H54 (cell line): ENCODE results near the gene NTRK2.

Source experiments
- DNase-seq: peaks from one replicate; pipeline ENCODE4 v3.0.0; 2011; ENCODE audit warnings: low spot score, mixed read lengths; ENCODE audit not compliant: insufficient read length
- FAIRE-seq: peaks from 3 replicates; lab custom pipeline; 2011; peaks lifted over from hg19 to GRCh38; lab: Jason Lieb, UNC
- POLR2A ChIP-seq: IDR thresholded peaks from 2 replicates; pipeline ENCODE4 v1.6.1; 2011; ENCODE audit warnings: low read depth, mild to moderate bottlenecking, low read length

Gene NTRK2

DNA sequence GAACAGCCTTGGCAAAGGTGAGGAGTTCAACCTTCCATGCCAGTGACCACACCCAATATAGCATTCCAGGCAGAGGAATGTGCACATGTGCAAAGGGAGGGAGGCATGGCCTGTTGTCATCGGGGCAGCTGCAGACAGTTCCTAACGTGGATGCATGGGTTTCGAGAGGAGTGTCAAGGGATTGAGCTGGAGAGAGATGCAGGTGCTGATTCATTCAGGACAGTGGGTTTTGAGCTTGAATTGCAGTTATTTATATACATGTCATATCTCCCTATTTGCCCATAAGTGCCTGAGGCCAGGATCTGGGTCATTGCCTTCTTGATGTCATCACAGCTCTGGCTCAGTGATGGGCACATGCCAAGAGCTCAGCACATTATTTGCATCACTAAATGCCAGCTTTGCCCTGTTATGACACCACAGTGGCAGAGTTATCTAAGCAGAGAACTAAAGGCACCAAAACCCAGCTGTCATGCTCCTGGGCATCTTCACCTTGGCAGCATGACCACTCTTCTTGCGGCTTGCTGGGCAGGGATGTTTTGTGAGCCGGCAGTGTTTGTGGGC lies 278.0 kb downstream of the NTRK2 start:
- no peak for DNase-seq
- no peak for TF ChIP-seq POLR2A
- FAIRE-seq = no peak

DNA sequence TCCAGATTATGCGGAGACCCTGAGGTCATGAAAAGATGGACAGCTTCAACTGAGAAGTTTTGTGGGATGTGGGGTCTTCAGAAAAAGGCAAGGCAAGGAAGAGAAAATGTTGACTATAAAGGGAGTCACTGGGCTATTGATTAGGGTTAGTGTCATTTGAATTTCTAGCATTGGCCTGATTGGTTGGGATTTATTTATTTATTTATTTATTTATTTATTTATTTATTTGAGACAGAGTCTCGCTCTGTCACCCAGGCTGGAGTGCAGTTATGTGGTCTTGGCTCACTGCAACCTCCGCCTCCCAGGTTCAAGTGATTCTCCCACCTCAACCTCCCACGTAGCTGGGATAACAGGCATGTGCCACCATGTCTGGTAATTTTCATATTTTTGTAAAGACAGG lies 279.7 kb downstream of the NTRK2 start:
- no peak for TF ChIP-seq POLR2A
- DNase-seq (no peak), FAIRE-seq (no peak)

DNA sequence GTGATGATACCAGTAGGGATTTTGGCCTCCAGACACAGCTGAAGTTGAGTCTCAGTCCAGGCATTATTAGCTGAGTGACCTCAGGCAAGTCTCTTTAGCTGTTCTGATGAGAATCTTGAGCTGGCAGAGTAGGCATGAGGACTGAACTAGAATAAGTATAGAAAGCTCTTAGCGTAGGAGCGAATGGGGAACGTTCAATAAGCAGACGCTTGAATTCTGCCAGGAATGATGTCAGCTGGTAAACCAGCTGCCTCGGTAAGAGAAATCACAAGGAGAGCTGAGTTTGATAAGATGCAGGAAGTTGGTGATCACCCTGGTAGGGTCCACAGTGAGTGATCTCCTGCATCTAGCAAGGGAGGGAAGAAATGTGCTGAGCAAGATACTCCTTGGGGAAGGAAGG lies 280.4 kb downstream of the NTRK2 start:
- DNase-seq = no peak
- no peak for TF ChIP-seq POLR2A
- no peak for FAIRE-seq

DNA sequence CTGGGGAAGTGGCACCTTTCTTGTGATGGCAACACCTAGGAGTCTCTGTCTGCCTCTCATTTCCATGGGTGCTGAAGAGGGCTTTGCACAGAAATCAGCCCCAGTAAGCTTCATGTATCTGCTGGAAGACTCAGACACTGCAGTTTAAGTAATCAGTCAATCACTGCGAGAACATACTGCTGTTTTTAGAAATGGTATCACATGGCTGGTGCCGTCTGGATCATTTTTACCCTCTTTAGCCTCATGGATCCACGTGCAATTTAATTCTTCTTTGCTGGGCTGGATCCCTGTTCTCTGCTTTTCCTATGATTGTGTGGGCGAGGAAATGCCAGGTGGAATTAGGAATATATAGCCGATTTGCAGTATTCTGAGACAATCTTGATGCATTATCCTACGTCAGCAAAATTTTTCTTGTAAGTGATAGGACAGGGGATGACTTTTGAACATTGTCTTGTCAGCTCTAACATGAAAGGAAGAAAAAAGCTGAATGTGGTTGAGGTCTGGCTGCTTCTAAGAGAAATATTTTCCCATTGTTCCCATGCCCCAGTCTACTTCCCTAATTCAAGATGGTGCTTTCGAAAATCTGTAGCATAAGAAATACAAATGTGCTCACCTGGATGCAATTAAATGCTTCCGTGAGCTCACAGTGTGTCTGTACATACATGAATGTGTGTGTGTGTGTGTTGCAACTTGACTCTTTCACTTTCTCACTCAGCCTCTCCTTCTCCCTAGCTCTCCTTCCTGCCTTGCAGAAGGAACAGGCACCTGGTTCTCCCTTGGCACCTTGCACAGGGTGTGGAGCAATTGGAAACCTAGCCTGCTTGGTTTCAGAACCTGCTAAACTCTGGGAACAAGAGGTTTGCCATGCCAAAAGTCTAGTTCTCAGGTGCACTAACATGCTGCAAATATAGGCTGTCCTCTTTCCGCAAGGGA lies 281.6 kb downstream of the NTRK2 start:
- DNase-seq (no peak), FAIRE-seq (no peak)
- no peak for TF ChIP-seq POLR2A

DNA sequence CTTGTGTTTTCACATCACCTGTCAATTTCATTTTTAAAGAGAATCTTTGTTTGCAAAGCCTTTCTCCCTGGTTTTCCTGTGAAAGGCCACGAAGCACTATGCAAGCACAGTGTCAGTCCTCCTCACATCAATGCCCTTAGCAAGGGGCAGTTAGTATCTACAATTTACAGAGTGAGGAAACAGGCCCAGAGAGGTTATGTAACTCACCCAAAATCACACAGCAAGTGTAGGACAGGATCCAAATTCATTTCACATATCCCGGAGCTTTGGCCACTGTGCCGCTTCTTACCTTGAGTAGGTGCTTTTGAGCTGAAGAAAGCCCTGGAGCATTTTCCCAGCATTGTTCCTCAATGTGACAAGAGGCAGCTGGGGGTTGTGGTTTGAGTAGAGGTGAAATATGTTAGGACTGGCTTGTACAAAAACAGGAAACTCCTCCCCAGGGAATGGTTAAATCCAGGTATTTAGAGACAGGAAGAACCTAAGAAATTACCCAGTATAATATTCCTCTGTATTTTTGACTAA lies 283.8 kb downstream of the NTRK2 start:
- no peak for DNase-seq
- TF ChIP-seq POLR2A = no peak
- FAIRE-seq = no peak

DNA sequence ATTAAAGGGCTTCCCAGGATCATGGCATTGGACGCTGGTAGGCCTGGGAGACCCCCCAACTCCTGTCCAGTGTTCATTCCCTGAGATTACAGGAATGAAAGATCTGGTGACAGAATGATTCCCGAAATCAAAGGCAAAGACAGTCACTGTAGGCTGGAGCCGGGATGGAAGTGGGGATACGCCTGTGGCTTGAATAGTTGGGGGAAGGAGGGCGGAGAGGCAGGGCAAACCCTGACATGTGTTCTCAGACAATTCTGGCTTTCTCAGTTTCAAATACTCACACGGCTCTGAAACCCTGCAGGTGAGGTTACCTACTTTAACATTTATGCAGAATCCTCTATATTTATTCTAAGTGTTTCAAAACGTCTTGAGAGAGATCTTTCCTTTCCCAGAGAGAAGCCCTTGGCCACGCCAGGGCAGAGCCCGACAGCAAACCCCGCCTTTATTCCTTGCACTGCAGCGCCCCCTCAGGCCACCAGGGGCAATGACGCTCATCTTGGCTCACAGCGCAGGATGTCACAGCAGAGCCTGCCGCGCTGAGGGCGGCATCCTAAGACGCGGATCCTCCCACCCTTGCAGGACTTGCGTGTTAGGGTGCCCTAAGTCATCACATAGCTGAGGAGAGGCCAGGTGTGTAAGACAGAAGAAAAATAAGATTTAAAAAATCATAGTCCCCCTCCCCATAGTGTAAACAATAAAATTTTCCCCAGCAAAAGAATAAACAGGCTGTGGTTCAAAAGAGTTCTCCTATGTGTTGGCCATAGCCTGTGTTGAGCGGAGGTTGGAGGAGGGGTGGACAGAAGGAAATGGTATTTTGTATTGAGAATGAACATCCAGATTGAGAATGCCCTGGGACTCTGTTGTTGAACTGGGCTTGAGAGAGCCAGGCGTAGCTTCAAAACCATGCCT lies 284.5 kb downstream of the NTRK2 start:
- FAIRE-seq (peak; percentile 23), DNase-seq (peak; percentile 73)
- TF ChIP-seq POLR2A = no peak

DNA sequence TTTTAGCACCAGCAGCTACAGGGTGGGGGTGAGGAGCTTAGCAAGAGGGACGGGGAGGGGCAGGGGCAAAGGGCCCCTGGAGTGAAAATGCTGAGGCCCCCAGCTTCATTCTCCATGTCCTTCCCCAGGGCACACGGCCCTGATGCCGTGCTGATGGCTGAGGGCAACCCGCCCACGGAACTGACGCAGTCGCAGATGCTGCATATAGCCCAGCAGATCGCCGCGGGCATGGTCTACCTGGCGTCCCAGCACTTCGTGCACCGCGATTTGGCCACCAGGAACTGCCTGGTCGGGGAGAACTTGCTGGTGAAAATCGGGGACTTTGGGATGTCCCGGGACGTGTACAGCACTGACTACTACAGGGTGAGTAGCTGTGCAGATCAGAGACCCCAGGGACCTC lies 285.6 kb downstream of the NTRK2 start:
- TF ChIP-seq POLR2A = no peak
- FAIRE-seq = no peak
- DNase-seq = no peak

DNA sequence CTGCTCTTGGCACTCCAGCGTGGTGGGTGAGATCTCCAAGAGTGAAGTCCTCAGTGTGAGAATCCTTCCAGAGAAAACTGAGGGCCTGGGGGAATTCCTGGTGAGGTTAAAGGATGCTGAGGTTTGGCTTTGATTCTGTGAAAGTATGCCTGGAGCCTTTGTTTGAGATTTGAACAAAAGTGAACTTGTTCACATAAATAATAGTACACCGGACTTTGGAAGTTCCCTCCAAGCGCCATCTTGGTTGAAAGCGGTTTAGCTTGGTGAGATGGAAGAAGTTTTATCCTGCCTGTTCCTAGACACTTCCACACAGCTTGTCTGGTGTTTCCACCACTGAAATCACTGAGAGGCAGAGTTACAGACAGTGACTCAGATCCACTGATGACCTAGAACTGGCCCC lies 286.4 kb downstream of the NTRK2 start:
- DNase-seq (no peak), FAIRE-seq (no peak)
- no peak for TF ChIP-seq POLR2A

DNA sequence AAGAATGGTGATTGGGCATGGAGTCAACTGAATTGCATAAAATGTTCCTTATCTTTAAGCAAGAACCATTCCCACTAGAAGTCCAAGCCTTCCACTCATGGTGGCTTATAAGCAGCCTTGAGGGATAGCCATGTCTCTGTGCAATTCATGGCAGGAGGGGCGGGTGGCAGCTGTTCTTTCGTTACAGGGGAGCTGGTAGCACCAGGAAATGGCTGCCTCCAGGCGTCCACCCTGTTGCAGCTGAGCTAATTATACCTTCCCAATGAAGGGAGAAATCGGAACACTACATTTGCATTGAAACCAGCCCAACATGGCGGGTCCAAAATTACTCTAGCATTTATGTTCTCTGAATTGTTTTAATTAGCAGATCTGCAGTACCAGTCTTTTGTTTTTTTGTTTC lies 289.8 kb downstream of the NTRK2 start:
- no peak for DNase-seq
- no peak for FAIRE-seq
- TF ChIP-seq POLR2A = no peak

DNA sequence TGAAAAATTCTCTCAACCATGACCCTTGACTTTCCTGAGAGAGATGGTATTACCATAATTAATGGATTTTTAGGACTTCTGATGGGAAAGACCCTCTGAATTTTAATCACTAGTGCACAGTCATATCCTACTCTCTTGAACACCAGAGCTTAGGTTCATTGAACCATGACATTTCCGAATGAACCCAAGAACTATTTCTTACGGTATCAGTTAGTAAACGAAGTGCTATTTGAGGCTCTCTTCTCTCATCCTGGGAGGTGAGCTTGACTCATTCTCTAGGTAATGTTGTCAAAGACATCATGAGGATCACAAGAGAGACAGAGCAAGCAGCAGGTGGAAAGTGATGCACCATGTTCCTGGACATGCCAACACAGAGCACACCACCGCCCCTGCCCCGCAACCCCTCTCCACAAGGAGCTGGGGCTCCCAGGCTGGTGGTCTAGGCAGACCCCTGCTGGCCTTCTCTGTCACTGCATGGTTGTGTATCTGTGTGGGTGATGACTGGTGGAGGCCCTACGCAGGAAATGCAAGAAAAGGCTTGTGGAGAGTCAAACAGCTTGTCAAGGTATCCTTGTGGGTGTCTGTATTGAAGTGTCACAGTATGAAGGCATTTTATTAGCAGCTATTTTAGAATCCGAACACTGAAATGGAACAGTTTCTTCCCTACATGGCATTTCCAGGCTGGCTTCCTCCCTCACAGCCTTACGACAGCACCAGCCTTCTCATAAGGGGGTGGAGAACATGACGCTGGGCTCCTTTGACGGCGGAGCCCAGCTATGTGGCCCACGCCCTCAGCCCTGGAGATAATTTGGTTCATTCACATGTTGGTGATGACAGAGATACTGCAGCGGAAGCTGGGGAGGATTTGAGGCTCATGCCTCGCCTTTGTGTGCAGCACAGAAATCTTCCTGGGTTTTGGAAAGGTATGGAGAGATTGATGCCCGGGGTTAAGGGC lies 297.6 kb downstream of the NTRK2 start:
- no peak for TF ChIP-seq POLR2A
- no peak for DNase-seq
- no peak for FAIRE-seq

DNA sequence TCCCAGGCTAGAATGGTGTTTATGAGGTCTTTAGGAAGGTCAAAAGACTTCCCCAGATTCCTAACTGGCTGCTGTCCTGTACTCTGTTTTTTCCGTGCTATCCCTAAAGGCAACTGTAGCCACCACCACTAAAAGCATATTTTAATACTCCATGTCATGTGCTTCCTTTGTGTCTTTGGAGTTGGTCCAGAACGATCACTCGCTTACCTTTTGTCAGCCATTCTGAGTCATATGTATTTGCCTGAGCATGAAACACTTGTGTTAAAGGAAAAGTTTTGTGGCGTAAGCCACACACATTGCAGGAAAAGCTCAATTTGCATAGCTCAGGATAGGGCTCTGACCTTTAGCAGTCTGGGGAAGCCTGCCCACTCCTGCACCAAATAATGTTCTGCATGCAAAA lies 299.6 kb downstream of the NTRK2 start:
- FAIRE-seq (peak; percentile 62), DNase-seq (no peak)
- TF ChIP-seq POLR2A = no peak

DNA sequence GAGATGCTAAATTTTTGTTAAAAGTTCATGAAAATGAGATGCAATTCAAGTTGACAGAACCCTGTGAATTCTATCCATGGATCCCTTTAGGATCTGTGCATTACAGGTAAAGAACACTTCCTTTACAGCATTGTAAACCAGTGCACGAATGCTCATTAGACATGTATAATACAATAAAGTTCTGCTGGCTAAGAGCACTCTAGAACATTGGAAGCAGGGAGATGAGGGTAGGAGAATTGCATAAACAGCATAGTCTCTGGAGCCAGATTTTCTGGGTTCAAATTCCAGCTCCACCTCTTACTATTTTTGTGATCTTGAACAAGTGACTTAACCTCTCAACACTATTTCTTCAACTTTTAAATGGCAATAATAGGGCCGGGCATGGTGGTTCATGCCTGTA lies 300.2 kb downstream of the NTRK2 start:
- no peak for TF ChIP-seq POLR2A
- no peak for DNase-seq
- FAIRE-seq = no peak

DNA sequence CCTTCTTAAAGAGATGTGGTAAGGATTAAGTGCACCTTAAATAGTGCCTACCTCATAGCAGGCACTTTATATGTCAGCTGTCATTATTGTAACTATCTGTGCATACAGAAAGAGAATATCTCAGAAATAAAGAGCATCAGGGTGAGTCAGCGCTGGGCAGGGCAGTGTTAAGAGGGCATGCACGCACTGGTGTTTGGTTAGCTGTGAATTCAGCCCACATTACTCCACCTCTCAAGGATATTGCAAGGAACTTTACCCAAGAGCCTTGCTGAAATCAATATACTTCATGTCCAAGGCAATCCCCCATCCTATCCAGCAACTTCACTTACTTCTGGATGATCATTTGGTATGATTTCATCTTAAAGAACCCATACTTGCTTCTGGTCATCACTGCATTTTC lies 300.9 kb downstream of the NTRK2 start:
- no peak for TF ChIP-seq POLR2A
- FAIRE-seq = no peak
- no peak for DNase-seq
